ENCODE results near the gene RNF168.
A peak's percentile ranks its signal among the peaks of the same experiment; 100 is the strongest.
"Not testable (repeated sequence)": the region's sequence is repeated elsewhere in the genome, so short reads cannot be mapped to it uniquely, and the experiment has no call there.

Gene RNF168

GRCh38 chr3:196493292-196493691, 10.3 kb downstream of the RNF168 start:
- no peak for DNase-seq
- in situ Hi-C loops (cut with MboI; ENCODE audit: low pct_unique_long_range_greater_than_20kb, low sequenced_read_pairs): no loop called here

GRCh38 chr3:196492080-196492479, 11.5 kb downstream of the RNF168 start:
- in situ Hi-C loops (cut with MboI; ENCODE audit: low pct_unique_long_range_greater_than_20kb, low sequenced_read_pairs): no loop called here

DNA sequence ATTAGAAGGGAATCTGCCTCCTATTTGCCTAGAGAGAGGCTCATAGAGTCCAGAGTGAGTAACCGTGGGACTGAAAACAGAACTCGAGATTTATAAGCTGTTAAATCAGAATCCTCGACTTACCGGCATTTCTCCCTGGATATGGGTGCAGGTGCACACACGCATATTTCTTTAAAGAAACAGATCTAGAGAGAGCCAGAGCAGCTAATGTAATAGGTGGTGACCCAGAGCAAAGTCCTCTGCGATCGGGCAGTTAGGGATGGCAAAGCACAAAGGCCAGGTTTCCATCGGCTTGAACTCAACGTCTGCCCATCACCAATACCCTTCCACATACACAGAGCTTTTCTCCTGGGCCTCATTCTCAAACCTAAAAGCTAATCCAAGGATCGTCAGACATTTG, 13.8 kb downstream of the RNF168 start:
- in situ Hi-C loops (cut with MboI; ENCODE audit: low pct_unique_long_range_greater_than_20kb, low sequenced_read_pairs): no loop called here
- DNase-seq: no peak

More at GRCh38 chr3:196492080-196492479, 11.5 kb downstream of the RNF168 start:
- no peak for DNase-seq

GRCh38 chr3:196486263-196486662, 17.3 kb downstream of the RNF168 start:
- in situ Hi-C loops (cut with MboI; ENCODE audit: low pct_unique_long_range_greater_than_20kb, low sequenced_read_pairs): no loop called here
- DNase-seq: peak; percentile 41

- DNase-seq: no peak
- in situ Hi-C loops (cut with MboI; ENCODE audit: low pct_unique_long_range_greater_than_20kb, low sequenced_read_pairs): no loop called here
These were observed 25.9 kb downstream of the RNF168 start for GRCh38 chr3:196477678-196478077.

DNA sequence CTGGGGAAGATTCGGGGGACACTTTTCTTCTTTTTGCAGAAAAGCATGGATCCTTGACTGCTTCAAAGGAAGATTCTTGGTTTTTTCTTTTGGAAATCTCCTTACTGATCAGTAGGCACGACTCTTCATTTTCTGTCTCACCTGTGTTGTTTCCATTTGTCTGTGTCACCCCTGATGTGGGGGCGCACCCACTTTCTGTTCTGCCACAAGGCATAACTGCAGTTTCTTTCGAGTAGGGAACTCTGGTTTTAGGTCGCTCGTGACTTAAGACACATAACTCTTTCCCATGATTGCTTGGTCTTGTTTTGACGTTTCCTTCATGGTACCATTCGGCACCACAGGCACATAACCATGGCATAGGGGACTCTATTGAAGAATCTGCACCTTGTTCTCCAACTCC, 31.3 kb downstream of the RNF168 start:
- in situ Hi-C loops (cut with MboI; ENCODE audit: low pct_unique_long_range_greater_than_20kb, low sequenced_read_pairs): no loop called here
- no peak for DNase-seq

DNA sequence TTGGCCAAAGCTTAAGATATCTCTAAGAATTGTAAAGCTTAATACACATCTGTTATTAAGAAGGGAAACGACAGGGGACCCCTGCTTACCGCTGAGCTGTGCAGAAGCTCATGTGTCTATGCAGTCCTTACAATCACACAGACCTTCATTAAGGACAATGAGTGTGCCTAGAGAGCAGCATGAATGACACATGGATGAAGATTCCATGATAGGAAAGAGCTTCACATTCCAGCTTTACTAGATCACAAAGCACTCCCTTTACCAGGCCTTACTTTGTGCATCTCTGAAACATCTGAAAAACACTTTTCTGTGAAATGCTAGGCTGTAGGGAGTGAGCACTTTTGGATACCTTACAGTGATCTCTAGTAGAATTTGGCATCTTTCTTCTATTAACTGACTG, 32.0 kb downstream of the RNF168 start:
- in situ Hi-C loops (cut with MboI; ENCODE audit: low pct_unique_long_range_greater_than_20kb, low sequenced_read_pairs): no loop called here
- DNase-seq: no peak

GRCh38 chr3:196470182-196470581, 33.4 kb downstream of the RNF168 start:
- in situ Hi-C loops (cut with MboI; ENCODE audit: low pct_unique_long_range_greater_than_20kb, low sequenced_read_pairs): not testable (repeated sequence)

GRCh38 chr3:196463804-196464203, 39.8 kb downstream of the RNF168 start:
- in situ Hi-C loops (cut with MboI; ENCODE audit: low pct_unique_long_range_greater_than_20kb, low sequenced_read_pairs): no loop called here

More at GRCh38 chr3:196470182-196470581, 33.4 kb downstream of the RNF168 start:
- DNase-seq: not testable (repeated sequence)

DNA sequence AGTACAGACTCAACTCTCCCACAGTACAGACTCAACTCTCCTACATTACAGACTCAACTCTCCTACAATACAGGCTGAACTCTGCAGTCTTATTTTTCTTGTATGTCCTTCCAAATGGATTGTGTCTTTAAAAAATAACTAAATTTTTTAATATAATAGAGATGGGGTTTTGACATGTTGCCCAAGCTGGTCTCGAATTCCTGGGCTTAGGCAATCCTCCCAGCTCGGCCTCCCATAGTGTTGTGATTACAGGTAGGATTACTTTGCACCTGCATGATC, 40.2 kb downstream of the RNF168 start:
- in situ Hi-C loops (cut with MboI; ENCODE audit: low pct_unique_long_range_greater_than_20kb, low sequenced_read_pairs): no loop called here
- DNase-seq: no peak

More at GRCh38 chr3:196463804-196464203, 39.8 kb downstream of the RNF168 start:
- no peak for DNase-seq

- DNase-seq; in situ Hi-C loops (cut with MboI; ENCODE audit: low pct_unique_long_range_greater_than_20kb, low sequenced_read_pairs): not testable (repeated sequence)
These were observed 40.7 kb downstream of the RNF168 start for GRCh38 chr3:196462680-196463477.

DNA sequence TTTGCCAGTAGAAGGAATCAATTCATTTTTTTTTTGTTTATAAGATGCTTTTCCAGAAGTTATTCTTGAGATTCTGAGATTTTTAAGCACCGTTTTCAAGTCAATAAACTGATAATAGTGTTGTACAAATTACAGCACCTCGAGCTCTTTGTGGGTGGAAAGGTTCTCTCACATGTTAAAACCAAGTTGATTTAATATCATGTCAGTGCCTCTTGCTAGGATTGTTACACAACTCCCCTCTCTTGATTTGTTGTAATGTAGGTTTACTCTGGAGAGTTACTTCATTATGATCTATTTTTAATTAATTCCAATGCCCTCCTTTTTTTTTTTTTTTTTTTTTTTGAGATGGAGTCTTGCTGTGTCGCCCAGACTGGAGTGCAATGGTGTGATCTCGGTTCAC, 45.5 kb downstream of the RNF168 start:
- no peak for DNase-seq
- in situ Hi-C loops (cut with MboI; ENCODE audit: low pct_unique_long_range_greater_than_20kb, low sequenced_read_pairs): no loop called here

DNA sequence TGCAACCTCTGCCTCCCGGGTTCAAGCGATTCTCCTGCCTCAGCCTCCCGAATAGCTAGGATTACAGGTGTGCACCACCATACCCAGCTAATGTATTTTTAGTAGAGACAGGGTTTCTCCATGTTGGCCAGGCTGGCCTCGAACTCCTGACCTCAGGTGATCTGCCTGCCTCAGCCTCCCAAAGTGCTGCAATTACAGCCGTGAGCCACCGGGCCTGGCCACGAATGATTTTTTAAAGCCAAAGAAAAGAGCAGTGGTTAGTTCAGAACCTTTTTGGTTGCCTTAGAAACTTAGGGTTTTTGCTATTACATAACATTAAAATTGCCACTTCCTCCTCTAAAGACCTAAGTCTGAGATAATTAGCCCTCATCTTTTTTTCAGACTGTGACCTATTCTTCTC, 46.1 kb downstream of the RNF168 start:
- peak; percentile 75 for DNase-seq
- in situ Hi-C loops (cut with MboI; ENCODE audit: low pct_unique_long_range_greater_than_20kb, low sequenced_read_pairs): not testable (repeated sequence)

DNA sequence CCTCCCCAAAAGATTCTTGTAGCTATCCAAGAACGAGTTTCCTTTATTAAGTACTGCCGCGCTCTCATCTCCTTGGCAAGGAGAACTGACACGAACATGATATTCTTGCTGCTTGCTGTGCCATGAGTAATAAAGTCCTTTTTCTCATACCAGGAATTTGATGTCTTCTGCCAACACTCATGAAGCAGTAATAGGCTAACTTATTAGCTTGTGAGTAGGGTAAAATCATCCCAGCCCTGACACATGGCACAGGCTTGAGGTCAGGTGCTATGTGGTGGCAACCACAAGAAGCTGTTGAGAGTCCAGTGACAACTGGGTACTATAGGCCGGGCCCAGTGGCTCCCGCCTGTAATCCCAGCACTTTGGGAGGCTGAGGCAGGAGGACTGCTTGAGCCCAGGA, 48.6 kb downstream of the RNF168 start:
- no peak for DNase-seq
- in situ Hi-C loops (cut with MboI; ENCODE audit: low pct_unique_long_range_greater_than_20kb, low sequenced_read_pairs): no loop called here

GRCh38 chr3:196445391-196445790, 58.2 kb downstream of the RNF168 start:
- in situ Hi-C loops (cut with MboI; ENCODE audit: low pct_unique_long_range_greater_than_20kb, low sequenced_read_pairs): not testable (repeated sequence)

DNA sequence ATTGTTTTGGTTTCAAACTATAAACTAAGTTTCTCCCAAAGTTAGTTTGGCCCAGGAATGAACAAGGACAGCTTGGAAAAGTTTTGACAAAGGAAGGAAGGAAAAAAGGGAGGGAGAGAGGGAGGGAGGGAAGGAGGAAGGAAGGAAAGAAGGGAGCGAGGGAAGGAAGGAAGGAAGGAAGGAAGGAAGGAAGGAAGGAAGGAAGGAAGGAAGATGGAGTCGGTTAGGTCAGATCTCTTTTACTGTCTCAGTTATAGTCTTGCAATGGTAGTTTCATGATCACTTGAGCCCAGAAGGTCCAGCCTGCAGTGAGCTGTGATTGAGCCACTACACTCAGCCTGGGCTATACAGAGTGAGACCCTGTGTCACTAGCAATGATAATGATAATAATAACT, 59.1 kb downstream of the RNF168 start:
- no peak for DNase-seq
- in situ Hi-C loops (cut with MboI; ENCODE audit: low pct_unique_long_range_greater_than_20kb, low sequenced_read_pairs): no loop called here

More at GRCh38 chr3:196445391-196445790, 58.2 kb downstream of the RNF168 start:
- peak; percentile 30 for DNase-seq

- in situ Hi-C loops (cut with MboI; ENCODE audit: low pct_unique_long_range_greater_than_20kb, low sequenced_read_pairs): no loop called here
- DNase-seq: no peak
These were observed 62.9 kb downstream of the RNF168 start for GRCh38 chr3:196440696-196441095.

DNA sequence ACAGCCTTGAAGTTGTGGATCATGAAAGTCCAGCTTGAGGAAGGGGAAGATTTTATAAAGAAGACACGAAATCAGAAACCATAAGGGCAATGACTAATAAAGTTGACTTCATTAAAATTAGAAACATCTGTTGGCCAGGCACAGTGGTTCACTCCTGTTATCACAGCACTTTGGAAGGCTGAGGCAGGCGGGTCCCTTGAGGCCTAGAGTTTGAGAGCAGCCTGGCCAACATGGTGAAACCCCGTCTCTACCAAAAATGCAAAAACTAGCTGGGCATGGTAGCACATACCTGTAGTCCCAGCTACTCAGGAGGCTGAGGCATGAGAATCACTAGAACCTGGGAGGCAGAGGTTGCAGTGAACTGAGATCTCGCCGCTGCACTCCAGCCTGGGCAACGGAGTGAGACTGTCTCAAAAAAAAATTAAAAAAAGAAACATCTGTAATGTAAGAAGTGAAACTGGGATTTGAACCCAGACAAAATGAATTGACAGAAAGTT, 63.5 kb downstream of the RNF168 start:
- DNase-seq: no peak
- in situ Hi-C loops (cut with MboI; ENCODE audit: low pct_unique_long_range_greater_than_20kb, low sequenced_read_pairs): no loop called here

DNA sequence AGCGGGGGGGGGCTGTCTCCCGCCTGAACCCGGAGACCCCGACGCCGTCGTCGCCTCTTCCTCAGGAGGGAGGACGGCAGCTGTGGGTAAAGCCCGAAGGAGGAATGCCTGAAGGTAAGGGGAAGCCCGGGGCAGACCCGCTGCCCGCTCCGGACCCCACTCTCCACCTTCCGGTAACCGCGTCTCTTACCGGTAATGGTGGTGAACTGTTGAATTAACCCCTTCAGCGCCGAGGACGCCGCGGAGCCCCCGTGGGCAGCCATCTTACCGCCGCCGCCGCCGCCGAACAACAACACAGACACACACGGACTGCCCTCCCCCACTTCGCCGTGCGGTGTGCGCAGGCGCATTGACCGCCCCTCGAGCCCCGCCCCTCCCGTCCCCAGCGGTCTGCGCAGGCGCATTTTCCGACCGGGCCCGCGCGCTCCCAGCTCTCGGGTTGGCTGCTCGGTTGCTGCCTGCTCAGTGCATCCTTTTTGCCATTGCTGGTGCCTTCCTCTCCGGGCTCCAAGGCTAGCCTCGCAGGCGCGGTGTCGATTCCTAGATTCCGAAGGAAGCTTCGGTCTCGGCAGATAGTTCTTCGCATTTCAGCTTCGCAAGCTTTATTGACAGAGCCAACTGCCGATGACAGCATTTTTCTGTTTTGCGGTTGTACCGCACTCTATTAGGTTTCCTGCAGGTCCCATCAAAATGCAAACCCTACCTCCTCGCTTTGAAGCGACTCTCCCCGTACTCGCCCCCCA, 71.3 kb downstream of the RNF168 start, which contains the start of gene UBXN7:
Gene UBXN7 (minus strand): TSS at position 291 of the 743 bp plus-strand sequence. CDS start 28 bp downstream, at position 263.
- in situ Hi-C loops (cut with MboI; ENCODE audit: low pct_unique_long_range_greater_than_20kb, low sequenced_read_pairs): no loop called here
- peak; percentile 93 for DNase-seq
